ENCODE data around the gene TPH1.
A peak's percentile ranks its signal among the peaks of the same experiment; 100 is the strongest.

Gene TPH1

DNA sequence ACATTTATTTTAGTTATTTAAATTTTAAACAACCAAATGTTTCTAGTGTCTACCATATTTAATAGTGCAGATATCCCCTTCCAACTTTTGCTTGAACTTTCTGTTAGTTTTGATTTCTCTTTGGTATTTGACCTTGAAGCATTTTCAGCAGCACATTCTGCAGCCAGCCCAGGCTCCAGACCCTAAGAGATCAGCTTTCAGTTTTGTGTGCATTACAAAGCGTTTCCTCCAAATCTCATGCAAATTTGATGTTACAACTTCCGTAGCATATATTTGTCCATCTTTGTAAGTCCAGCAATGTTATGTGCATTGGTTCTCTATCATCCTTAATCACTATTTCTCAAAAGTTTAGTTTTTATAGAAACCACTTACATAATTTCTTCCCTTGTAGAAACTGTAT is 18.6 kb downstream of the TPH1 start:
- no peak for DNase-seq (ENCODE audit: low read depth)
- H3K4me3 ChIP-seq (ENCODE audit: low read depth, low read length), result no peak overlapping the region
- TF ChIP-seq, protein P1, sequence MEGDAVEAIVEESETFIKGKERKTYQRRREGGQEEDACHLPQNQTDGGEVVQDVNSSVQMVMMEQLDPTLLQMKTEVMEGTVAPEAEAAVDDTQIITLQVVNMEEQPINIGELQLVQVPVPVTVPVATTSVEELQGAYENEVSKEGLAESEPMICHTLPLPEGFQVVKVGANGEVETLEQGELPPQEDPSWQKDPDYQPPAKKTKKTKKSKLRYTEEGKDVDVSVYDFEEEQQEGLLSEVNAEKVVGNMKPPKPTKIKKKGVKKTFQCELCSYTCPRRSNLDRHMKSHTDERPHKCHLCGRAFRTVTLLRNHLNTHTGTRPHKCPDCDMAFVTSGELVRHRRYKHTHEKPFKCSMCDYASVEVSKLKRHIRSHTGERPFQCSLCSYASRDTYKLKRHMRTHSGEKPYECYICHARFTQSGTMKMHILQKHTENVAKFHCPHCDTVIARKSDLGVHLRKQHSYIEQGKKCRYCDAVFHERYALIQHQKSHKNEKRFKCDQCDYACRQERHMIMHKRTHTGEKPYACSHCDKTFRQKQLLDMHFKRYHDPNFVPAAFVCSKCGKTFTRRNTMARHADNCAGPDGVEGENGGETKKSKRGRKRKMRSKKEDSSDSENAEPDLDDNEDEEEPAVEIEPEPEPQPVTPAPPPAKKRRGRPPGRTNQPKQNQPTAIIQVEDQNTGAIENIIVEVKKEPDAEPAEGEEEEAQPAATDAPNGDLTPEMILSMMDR (IDR thresholded peaks at IDR 0.05; ENCODE audit: low read depth, low read length, missing control alignments), result no peak

DNA sequence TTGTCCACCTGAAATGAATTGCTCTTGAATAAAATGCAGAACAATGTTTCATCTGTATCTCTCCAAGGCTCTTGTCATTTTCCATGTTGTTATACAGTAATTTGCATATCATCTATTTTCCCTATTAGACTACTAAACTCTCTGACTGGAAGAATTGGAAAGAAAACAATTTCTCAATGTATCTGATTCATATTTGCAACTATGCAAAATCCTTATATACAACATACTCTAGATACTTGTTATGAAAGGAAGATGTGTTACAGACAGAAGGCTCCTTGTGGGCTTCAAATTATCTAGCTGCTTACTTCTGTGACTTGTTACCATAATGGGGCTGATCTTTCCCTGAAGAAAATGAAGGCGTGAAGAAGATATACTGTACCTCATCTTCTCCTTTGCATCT is 23.6 kb downstream of the TPH1 start:
- H3K4me3 ChIP-seq (ENCODE audit: low read depth, low read length), result no peak overlapping the region
- TF ChIP-seq, protein P1 (IDR thresholded peaks at IDR 0.05; ENCODE audit: low read depth, low read length, missing control alignments), result no peak
- no peak for DNase-seq (ENCODE audit: low read depth)

DNA sequence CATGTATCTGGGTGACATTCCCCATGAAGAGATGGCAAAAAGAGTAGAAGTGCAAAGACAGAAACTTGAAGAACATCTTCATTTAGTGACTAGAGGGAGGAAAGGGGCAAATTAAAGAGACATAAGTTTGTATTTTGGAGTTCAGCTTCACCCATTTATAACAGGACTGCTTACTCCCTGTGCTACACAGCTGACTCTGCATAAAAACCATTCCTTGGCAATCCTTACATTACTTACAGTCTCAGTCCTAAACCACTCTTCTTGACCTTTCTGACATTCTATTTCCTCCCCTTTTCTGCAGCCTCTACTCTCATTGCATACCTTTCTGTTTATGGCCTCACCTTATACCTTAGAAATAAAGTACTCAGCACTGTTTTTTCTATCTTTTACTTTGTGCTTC is 26.4 kb downstream of the TPH1 start:
- DNase-seq (ENCODE audit: low read depth), result no peak
- H3K4me3 ChIP-seq (ENCODE audit: low read depth, low read length), result no peak overlapping the region
- TF ChIP-seq, protein P1 (IDR thresholded peaks at IDR 0.05; ENCODE audit: low read depth, low read length, missing control alignments), result no peak

DNA sequence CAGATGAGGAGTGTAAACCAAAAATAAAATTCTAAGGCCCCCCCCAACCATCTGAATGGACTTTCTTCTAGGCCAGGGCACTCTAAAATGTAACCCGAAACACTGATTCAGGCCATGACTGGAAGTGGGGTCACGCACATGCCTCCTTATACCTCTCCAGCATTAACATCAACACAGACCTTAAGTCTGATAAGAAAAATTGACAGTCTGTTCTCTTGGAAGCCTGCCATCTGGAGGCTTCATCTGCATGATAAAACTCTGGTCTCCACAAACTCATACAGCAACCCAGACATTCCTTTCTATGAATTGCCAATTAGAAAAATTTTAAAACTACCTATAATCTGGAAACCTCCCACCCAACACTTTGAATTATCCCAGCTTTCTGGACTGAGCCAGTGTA is 29.3 kb downstream of the TPH1 start:
- H3K4me3 ChIP-seq (ENCODE audit: low read depth, low read length), result no peak overlapping the region
- TF ChIP-seq, protein P1 (IDR thresholded peaks at IDR 0.05; ENCODE audit: low read depth, low read length, missing control alignments), result no peak
- no peak for DNase-seq (ENCODE audit: low read depth)

DNA sequence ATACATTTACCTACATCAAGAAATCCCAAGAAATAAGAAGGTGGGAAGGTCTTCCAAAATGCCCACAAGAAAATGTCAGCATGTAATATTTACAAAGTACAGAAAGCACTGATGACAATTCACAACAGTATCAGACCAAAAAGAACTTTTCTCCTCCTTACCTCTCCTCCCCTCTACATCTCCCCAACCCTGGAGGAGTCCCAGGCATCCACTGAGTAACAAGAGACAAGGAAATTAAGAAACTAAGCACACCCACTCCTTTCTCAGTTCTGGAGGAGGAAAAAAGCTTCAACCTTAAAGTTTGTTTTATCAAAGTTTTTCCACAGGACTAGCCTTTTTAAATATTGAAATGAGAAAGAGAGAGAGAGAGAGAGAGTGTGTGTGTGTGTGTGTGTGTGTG is 31.2 kb downstream of the TPH1 start:
- no peak for DNase-seq (ENCODE audit: low read depth)
- TF ChIP-seq, protein P1 (IDR thresholded peaks at IDR 0.05; ENCODE audit: low read depth, low read length, missing control alignments), result no peak
- no peak overlapping the region for H3K4me3 ChIP-seq (ENCODE audit: low read depth, low read length)

DNA sequence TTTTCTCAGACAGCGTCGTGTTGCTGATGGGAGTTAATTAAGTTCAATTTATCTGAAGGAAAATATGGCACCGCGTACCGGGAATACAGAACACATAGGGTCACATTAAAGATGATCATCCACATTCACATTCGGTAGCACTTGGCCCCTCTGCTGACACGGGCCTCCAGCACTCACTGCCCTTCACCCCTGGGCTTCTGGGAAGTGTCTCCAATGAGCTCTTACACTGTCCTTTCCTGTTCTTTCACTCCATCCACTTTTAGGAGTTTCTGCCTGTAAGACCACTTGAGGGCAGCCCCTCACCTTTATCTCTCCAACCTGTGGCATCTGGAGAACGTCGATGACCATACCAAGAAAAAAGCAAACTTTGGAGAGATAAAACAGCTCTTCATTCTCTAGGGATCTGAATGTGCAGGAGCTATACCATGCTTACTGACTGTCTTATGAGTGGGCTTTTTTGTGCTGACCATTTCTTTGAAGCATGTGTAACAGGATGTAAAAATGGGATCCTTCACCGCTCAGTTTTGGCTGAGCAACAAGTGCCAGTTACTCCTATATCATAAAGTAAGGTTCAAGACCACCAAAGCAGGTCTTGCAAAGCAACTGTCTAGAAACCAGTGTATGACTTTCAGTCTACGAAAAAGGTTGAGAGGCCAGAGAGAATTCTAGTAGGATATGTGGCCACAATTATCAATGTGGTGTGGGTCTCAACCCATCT is 32.1 kb downstream of the TPH1 start:
- TF ChIP-seq, protein P1 (IDR thresholded peaks at IDR 0.05; ENCODE audit: low read depth, low read length, missing control alignments), result no peak
- no peak for DNase-seq (ENCODE audit: low read depth)
- H3K4me3 ChIP-seq (ENCODE audit: low read depth, low read length), result peak overlapping the region; percentile 69

All from GM12864 (cell line).